PC-9 (cell line): ENCODE results near the gene BEND3. TPM values are rescaled to one million over a fixed set of nuclear protein-coding genes. Genes with fewer than 3 reads are reported as not detected.
"Not testable (repeated sequence)": the region's sequence is repeated elsewhere in the genome, so short reads cannot be mapped to it uniquely, and the experiment has no call there.

Experiments used
- BruUV-seq: library from RNA; stranded (reverse); fragments of 400-500 nt; replicated peaks from 2 replicates; lab custom pipeline; 2021; lab: Mats Ljungman, UMichigan
- CTCF ChIA-PET: fragments of 300-600 bp; sonication (Branson Sonifier 250); formaldehyde crosslinking; loops from one replicate; lab custom pipeline; 2022; ENCODE audit warnings: antibody characterized with exemption; lab: Charles Lee
- POLR2A ChIA-PET: fragments of 300-600 bp; sonication (Branson Sonifier 250); formaldehyde crosslinking; loops from one replicate; lab custom pipeline; 2022; ENCODE audit warnings: antibody characterized with exemption; ENCODE audit not compliant: unreplicated experiment; lab: Charles Lee
- DNase-seq, 2 experiments: peaks; one replicate each; pipeline versions ENCODE4 v3.0.0 to v3.0.0-alpha.2; 2015 to 2022; ENCODE audit warnings: mixed read lengths in 1 of 2
- H2AFZ ChIP-seq: fragments of 200-600 bp; sonication (generic); 2 replicates; pipeline ENCODE4 v1.8.1; 2017; ENCODE audit warnings: antibody characterized with exemption
- H3F3A ChIP-seq: fragments of 200-600 bp; sonication (generic); 2 replicates; pipeline ENCODE4 v1.8.1; 2017; ENCODE audit warnings: antibody characterized with exemption, mild to moderate bottlenecking, low read depth; ENCODE audit not compliant: insufficient read depth
- H3K27ac ChIP-seq: fragments of 200-600 bp; sonication (generic); 2 replicates; pipeline ENCODE4 v1.6.1; 2016; ENCODE audit warnings: mixed run types
- H3K27me3 ChIP-seq: fragments of 200-600 bp; sonication (generic); 2 replicates; pipeline ENCODE4 v1.6.1; 2016; ENCODE audit warnings: low read depth, mixed run types; ENCODE audit not compliant: insufficient read depth
- H3K36me3 ChIP-seq: fragments of 200-600 bp; sonication (generic); 2 replicates; pipeline ENCODE4 v1.6.1; 2016; ENCODE audit warnings: low read depth, mixed run types
- H3K4me1 ChIP-seq: fragments of 200-600 bp; sonication (generic); replicated peaks from 2 replicates; pipeline ENCODE4 v1.6.1; 2016; ENCODE audit warnings: mixed run types; ENCODE audit not compliant: insufficient read depth
- H3K4me2 ChIP-seq: fragments of 200-600 bp; sonication (generic); 2 replicates; pipeline ENCODE4 v1.6.1; 2017; ENCODE audit warnings: mixed run types
- H3K4me3 ChIP-seq: fragments of 200-600 bp; sonication (generic); 2 replicates; pipeline ENCODE4 v1.6.1; 2016; ENCODE audit warnings: mixed run types
- H3K79me2 ChIP-seq: fragments of 200-600 bp; sonication (generic); 2 replicates; pipeline ENCODE4 v1.6.1; 2017; ENCODE audit warnings: low read depth, mixed run types
- H3K9me2 ChIP-seq: fragments of 200-600 bp; sonication (generic); 2 replicates; pipeline ENCODE4 v1.8.1; 2017; ENCODE audit warnings: mild to moderate bottlenecking; ENCODE audit not compliant: insufficient read depth
- H3K9me3 ChIP-seq: fragments of 200-600 bp; sonication (generic); 2 replicates; pipeline ENCODE4 v1.8.1; 2016; ENCODE audit warnings: low read depth; ENCODE audit not compliant: insufficient read depth
- H4K20me1 ChIP-seq: fragments of 200-600 bp; sonication (generic); 2 replicates; pipeline ENCODE4 v1.8.1; 2017; ENCODE audit not compliant: insufficient read depth
- EZH2 ChIP-seq: fragments of 200-600 bp; sonication (generic); IDR thresholded peaks from 2 replicates; pipeline ENCODE4 v1.8.0; 2017; ENCODE audit warnings: antibody characterized with exemption, low read depth
- intact Hi-C: fragments of 100-400 bp; cut with micrococcal nuclease; formaldehyde crosslinking; loops from one replicate; pipeline ENCODE4 v1.10.0; 2022; ENCODE audit not compliant: unreplicated experiment
- total RNA-seq: library from RNA; stranded (reverse); gene quantifications from 2 replicates; pipeline ENCODE4 v1.2.3, GENCODE V29; 2021
- TF ChIP-seq, protein P1 (sequence below): fragments of 200-600 bp; sonication (generic); conservative IDR thresholded peaks from 2 replicates; pipeline ENCODE4 v1.6.1; 2017; ENCODE audit warnings: mixed run types, antibody characterized with exemption, mild to moderate bottlenecking, moderate library complexity

The BEND3 gene
- total RNA-seq, 1 experiment from 2014 or later: 3.4 TPM

DNA sequence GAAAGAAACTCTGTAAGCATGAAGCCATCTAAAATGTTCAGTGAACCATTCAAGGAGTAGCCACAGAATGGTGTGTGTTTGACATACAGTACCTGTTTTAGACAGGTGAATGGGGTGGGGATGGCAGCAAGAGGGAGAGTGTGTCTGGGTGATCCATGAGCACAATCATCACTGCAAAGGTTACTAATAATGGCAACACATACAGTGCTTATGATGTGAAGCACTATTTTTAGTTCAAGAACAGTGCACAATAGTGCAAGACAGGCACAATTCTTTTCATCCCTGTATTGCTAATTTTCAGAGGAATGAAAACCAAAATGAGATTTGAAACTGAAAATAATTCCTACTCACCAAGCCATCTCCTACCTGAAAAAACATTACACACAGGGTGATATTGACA lies 14.1 kb downstream of the BEND3 start:
- CTCF ChIA-PET: no interaction called here
- Histone ChIP-seq H3K9me3 (no peaks in the 10 kb centered on the region), H2AFZ (no peak overlapping the region), H3K79me2 (no peaks in the 10 kb centered on the region), H3K4me1 (no peaks in the 10 kb centered on the region), H3F3A (no peaks in the 10 kb centered on the region), H3K36me3 (no peaks in the 10 kb centered on the region), H3K4me2 (no peak overlapping the region), H3K27ac (no peak overlapping the region), H3K4me3 (no peak overlapping the region), H3K9me2 (no peaks in the 10 kb centered on the region), H4K20me1 (no peaks in the 10 kb centered on the region), H3K27me3 (no peaks in the 10 kb centered on the region)
- no peak for TF ChIP-seq EZH2
- TF ChIP-seq, protein P1, sequence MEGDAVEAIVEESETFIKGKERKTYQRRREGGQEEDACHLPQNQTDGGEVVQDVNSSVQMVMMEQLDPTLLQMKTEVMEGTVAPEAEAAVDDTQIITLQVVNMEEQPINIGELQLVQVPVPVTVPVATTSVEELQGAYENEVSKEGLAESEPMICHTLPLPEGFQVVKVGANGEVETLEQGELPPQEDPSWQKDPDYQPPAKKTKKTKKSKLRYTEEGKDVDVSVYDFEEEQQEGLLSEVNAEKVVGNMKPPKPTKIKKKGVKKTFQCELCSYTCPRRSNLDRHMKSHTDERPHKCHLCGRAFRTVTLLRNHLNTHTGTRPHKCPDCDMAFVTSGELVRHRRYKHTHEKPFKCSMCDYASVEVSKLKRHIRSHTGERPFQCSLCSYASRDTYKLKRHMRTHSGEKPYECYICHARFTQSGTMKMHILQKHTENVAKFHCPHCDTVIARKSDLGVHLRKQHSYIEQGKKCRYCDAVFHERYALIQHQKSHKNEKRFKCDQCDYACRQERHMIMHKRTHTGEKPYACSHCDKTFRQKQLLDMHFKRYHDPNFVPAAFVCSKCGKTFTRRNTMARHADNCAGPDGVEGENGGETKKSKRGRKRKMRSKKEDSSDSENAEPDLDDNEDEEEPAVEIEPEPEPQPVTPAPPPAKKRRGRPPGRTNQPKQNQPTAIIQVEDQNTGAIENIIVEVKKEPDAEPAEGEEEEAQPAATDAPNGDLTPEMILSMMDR: no peak
- no TSS peak for BruUV-seq
- no peak for DNase-seq
- intact Hi-C loops: no loop called here
- POLR2A ChIA-PET: no interaction called here

DNA sequence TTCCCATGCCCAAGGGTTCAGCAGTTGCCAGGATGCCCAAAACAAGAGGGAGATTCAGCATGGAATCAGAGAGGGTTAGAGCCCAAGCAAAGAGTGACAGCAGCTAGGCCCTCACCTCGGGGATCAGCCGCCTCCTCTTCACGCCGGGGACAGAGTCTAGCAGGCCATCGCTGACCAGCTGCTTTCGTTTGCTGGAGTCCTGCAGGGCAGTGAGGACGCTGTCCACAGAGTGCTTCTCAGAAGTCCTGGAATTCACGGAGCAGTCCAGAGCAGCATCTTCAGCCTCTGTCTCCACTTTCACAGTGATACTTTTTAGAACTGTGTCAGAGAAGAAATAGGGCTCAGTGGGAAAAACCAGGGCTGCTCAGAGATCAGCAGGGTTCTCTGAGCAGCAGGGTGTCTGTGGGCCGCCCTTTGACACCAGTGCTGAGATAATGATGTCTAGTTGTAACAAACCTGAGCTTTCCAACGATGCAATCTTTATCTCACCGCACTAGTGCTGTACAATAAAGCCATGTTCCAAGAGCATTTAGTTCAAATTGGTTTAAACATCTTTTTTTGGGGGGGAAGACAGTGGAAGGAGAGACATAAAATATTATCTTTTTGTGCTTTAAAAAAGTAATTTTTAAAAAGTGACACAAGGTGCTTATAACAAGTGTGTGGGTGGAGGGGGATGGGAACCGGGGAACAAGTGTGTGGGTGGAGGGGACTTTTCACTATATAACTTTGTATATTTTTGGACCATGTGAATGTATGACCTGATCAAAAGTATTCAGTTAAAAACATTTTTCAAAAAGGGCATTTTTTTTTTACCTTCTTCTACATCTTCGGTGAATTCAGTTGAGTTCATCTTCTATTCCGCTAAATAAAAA lies 16.6 kb downstream of the BEND3 start:
- Histone ChIP-seq H3K4me3 (no peak overlapping the region), H3K27ac (no peak overlapping the region), H3K9me3 (no peaks in the 10 kb centered on the region), H3F3A (no peaks in the 10 kb centered on the region), H2AFZ (no peak overlapping the region), H3K79me2 (no peaks in the 10 kb centered on the region), H3K9me2 (no peaks in the 10 kb centered on the region), H4K20me1 (no peaks in the 10 kb centered on the region), H3K4me1 (no peaks in the 10 kb centered on the region), H3K4me2 (no peak overlapping the region), H3K36me3 (no peaks in the 10 kb centered on the region), H3K27me3 (no peaks in the 10 kb centered on the region)
- intact Hi-C loops: no loop called here
- CTCF ChIA-PET: no interaction called here
- BruUV-seq: no TSS peak
- TF ChIP-seq, protein P1: no peak
- no peak for TF ChIP-seq EZH2
- POLR2A ChIA-PET: no interaction called here
- DNase-seq: no peak

DNA sequence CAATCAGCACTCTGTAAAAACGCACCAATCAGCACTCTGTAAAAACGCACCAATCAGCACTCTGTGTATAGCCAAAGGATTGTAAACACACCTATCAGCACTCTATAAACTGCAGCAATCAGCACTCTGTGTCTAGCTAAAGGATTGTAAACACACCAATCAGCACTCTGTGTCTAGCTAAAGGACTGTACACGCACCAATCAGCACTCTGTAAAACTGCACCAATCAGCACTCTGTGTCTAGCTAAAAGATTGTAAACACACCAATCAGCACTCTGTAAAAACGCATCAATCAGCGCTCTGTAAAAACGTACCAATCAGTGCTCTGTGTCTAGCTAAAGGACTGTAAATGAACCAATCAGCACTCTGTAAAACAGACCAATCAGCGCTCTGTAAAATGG lies 30.9 kb downstream of the BEND3 start:
- POLR2A ChIA-PET: interaction anchor here (0.6 kb wide), 2 partner anchors 66 to 290 kb away, joined by 3 to 10 read pairs; no protein-coding TSS in a partner anchor
- intact Hi-C loops, CTCF ChIA-PET, H3K27ac ChIP-seq, BruUV-seq, H3K79me2 ChIP-seq, H3F3A ChIP-seq, H3K9me2 ChIP-seq, H3K36me3 ChIP-seq, H3K4me3 ChIP-seq, H3K27me3 ChIP-seq, H4K20me1 ChIP-seq, H3K9me3 ChIP-seq, H2AFZ ChIP-seq, DNase-seq, H3K4me2 ChIP-seq, H3K4me1 ChIP-seq: not testable (repeated sequence)
